ENCODE measurements around the gene LRGUK.

Gene LRGUK

GRCh38 chr7:134105841-134106240, 21.3 kb upstream of the LRGUK start:
- no peak overlapping the region for H3K27ac ChIP-seq
- TF ChIP-seq CTCF (conservative IDR thresholded peaks at IDR 0.05): no peak
- TF ChIP-seq ZFX (IDR thresholded peaks at IDR 0.05): no peak

GRCh38 chr7:134108802-134109201, 18.3 kb upstream of the LRGUK start:
- TF ChIP-seq CTCF (conservative IDR thresholded peaks at IDR 0.05): peak; percentile 24
- TF ChIP-seq ZFX (IDR thresholded peaks at IDR 0.05): no peak
- no peak overlapping the region for H3K27ac ChIP-seq

- TF ChIP-seq ZFX (IDR thresholded peaks at IDR 0.05) (no peak), CTCF (conservative IDR thresholded peaks at IDR 0.05) (no peak)
- H3K27ac ChIP-seq: no peak overlapping the region
Observed at GRCh38 chr7:134113655-134114054, 13.5 kb upstream of the LRGUK start.

- TF ChIP-seq CTCF (conservative IDR thresholded peaks at IDR 0.05): no peak
- no peak for TF ChIP-seq ZFX (IDR thresholded peaks at IDR 0.05)
- H3K27ac ChIP-seq: no peak overlapping the region
Observed at GRCh38 chr7:134114992-134115391, 12.1 kb upstream of the LRGUK start.

GRCh38 chr7:134120405-134120804, 6.7 kb upstream of the LRGUK start:
- H3K27ac ChIP-seq: no peak overlapping the region
- TF ChIP-seq ZFX (IDR thresholded peaks at IDR 0.05): no peak
- TF ChIP-seq CTCF (conservative IDR thresholded peaks at IDR 0.05): no peak

- TF ChIP-seq CTCF (conservative IDR thresholded peaks at IDR 0.05): no peak
- no peak for TF ChIP-seq ZFX (IDR thresholded peaks at IDR 0.05)
- no peak overlapping the region for H3K27ac ChIP-seq
Observed at GRCh38 chr7:134121632-134122139, 5.5 kb upstream of the LRGUK start.

- H3K27ac ChIP-seq: no peak overlapping the region
- TF ChIP-seq CTCF (conservative IDR thresholded peaks at IDR 0.05): no peak
- no peak for TF ChIP-seq ZFX (IDR thresholded peaks at IDR 0.05)
Observed at GRCh38 chr7:134122980-134123379, 4.2 kb upstream of the LRGUK start.

Data from C4-2B (cell line).